HG02798 (cell line): Measurements from ENCODE around the gene PLAGL1.
"Not testable (repeated sequence)": the region's sequence is repeated elsewhere in the genome, so short reads cannot be mapped to it uniquely, and the experiment has no call there.

Source experiments
- ATAC-seq: cut with Tn5 transposase; IDR thresholded peaks from one replicate; pipeline ENCODE4 v1.9.1; 2021; ENCODE audit warnings: mild to moderate bottlenecking; ENCODE audit not compliant: unreplicated experiment, poor library complexity

PLAGL1 gene, protein sequence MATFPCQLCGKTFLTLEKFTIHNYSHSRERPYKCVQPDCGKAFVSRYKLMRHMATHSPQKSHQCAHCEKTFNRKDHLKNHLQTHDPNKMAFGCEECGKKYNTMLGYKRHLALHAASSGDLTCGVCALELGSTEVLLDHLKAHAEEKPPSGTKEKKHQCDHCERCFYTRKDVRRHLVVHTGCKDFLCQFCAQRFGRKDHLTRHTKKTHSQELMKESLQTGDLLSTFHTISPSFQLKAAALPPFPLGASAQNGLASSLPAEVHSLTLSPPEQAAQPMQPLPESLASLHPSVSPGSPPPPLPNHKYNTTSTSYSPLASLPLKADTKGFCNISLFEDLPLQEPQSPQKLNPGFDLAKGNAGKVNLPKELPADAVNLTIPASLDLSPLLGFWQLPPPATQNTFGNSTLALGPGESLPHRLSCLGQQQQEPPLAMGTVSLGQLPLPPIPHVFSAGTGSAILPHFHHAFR

DNA sequence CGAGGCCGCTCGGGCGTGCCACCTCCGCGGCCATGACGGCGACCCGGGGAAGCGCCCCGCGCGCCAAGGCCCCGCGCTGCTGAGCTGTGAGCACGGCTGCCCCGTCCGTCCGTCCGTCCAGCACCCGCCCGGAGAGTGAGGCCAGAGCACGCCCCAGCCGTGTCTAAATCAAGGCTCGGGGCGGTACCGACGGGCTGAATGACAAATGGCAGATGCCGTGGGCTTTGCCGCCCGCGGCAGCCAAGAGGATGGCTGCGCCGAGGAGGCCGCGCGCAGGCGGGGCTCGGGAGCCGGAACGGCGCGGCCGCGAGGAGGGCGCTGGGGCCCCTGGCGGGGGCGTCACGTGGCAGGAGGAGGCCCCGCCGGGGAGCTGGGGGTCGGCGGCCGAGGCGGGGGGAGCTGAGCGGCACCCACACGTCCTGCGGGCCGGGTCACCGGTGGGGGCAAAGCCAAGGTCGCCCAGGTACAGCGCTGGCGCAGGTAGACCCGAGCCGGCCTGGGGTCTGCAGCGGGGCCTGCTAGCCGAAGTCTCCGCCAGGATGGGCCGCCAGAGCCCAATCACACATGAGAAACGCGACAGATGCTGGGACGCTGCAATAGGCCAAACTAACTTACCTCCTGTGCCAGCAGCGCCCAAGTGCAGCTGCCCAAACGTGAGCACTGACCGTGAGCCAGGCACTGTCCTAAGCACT, at the start of gene PLAGL1:
Gene PLAGL1, minus strand, starts transcription at position 140 of the 692 bp plus-strand sequence. CDS start 60,123 bp downstream, outside the sequence.
- ATAC-seq = peak; percentile 71

DNA sequence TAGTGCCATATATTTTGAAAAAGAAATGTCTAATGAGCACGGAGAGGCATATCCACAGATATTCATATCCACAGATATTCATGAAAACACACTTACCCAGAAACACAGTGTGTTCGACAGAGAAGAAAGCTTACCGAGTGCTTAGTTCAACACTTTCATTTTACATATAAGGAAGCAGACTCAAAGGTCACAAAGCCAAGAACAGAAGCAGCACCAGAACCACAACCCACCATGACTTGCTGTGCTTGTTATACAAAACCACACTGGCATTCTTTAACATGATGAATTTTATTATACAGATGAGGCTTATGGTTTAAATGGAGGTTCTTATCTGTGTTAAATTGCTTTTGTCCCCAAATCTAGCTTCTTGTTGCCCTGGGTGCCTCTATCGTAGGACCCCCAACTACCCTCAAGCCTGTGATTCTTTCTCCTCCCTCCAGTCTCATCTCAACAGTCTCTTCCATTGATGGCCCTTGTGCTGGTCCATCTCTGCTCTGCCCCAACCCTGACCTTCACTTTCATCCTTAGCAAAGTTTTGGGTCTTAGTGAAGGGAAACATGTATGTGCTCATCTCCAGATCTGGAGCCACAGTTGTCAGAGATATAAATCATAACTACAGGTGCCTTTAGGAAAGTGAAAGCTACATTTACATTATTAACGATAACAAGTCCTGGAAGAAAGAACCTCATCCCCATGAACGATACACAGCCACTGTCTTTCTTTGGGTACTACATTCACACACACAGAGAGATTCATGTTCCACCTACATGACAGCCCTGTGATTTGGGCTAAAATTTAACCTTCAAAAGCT, 47.3 kb upstream of the PLAGL1 start:
- peak; percentile 93 for ATAC-seq

DNA sequence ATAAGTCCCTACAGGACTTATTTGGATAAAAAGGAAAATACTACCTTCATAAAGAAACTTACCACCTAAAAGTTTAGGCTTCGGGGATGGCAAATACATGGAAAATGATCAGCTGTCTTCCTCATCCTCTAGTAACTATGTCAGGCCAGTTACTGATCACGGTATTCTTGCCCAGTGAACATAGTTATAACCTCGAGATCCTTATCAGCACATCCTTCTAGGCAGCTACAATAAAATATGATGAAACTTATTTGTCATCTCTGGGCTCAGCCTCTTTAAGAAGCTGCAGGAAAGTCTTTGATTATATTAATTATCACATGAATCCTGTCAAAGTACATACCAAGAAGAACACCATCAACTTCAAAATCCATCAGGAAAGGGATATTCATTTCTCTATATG, 45.5 kb upstream of the PLAGL1 start:
- ATAC-seq = no peak

DNA sequence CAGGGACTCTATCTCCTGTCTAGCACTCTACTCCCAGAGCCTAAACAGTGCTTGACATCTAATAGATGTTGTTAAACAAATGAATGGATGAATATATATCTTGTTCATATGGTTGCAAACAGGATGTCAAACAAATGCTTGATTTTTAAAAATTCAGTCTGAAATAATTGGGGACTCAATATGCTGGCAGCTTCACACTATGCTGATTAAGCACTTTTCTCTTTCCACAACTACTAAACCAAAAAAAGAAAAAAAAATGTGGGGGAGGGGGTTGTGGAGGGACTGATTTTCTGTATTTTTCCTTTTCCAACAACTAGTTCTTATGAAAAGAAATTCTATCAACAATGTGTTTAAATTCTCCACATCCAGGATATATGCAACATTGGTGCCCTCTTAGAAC, 44.4 kb upstream of the PLAGL1 start:
- no peak for ATAC-seq

DNA sequence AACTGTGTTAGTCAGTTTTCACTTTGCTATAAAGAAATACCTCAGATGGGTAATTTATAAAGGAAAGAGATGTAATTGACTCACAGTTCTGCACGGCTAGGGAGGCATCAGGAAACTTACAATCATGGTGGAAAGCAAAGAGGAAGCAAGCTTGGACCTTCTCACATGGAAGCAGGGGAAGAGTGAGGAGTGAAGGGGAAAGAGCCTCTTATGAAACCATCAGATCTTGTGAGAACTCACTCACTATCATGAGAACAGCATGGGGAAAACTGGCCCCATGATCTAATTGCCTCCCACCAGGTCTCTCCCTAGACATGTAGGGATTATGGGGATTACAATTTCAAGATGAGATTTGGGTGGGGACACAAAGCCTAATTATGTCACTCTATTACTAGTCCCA, 41.3 kb upstream of the PLAGL1 start:
- ATAC-seq = no peak

DNA sequence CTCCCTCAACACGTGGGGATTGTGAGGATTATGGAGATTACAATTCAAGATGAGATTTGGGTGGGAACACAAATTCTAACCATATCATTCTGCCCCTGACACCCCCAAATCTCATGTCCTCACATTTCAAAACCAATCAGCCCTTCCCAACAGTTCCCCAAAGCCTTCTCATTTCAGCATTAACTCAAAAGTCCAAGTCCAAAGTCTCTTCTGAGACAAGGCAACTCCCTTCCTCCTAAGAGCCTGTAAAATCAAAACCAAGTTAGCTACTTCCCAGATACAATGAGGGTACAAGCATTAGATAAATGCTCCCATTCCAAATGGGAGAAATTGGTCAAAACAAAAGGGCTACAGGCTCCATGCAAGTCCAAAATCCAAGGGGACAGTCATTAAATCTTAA, 39.6 kb upstream of the PLAGL1 start:
- ATAC-seq = no peak

DNA sequence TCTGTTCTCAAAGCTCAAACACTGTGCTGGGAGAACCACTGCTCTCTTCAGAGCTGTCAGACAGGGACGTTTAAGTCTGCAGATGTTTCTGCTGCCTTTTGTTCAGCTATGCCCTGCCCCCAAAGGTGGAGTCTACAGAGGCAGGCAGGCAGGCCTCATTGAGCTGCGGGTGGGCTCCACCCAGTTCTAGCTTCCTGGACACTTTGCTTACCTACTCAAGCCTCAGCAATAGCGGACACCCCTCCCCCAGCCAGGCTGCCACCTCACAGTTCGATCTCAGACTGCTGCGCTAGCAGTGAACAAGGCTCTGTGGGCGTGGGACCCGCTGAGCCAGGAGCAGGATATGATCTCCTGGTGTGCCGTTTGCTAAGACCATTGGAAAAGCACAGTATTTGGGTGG, 38.6 kb upstream of the PLAGL1 start:
- ATAC-seq = not testable (repeated sequence)

DNA sequence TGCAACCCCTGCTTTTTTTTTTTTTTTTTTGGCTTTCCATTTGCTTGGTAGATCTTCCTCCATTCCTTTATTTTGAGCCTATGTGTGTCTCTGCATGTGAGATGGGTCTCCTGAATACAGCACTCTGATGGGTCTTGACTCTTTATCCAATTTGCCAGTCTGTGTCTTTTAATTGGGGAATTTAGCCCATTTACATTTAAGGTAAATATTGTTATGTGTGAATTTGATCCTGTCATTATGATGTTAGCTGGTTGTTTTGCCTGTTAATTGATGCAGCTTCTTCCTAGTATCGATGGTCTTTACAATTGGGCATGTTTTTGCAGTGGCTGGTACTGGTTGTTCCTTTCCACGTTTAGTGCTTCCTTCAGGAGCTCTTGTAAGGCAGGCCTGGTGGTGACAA, 36.9 kb upstream of the PLAGL1 start:
- ATAC-seq = not testable (repeated sequence)

DNA sequence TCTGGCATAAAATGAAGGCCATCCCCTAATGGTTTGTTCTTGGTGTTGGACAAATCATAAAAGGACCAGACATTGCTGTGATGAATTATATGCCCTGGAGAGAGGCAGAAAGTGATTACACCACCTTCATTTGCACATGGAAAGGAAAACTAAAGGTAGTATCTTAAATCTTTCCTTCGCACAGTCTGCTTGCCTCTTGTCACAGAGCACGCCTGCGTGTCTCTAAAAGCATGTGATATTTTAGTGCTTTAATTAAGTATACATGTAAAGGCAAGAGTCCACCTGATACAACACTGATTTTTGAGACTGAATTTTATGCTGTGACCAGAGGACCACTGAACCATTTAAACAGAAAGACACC, 28.8 kb upstream of the PLAGL1 start:
- no peak for ATAC-seq

DNA sequence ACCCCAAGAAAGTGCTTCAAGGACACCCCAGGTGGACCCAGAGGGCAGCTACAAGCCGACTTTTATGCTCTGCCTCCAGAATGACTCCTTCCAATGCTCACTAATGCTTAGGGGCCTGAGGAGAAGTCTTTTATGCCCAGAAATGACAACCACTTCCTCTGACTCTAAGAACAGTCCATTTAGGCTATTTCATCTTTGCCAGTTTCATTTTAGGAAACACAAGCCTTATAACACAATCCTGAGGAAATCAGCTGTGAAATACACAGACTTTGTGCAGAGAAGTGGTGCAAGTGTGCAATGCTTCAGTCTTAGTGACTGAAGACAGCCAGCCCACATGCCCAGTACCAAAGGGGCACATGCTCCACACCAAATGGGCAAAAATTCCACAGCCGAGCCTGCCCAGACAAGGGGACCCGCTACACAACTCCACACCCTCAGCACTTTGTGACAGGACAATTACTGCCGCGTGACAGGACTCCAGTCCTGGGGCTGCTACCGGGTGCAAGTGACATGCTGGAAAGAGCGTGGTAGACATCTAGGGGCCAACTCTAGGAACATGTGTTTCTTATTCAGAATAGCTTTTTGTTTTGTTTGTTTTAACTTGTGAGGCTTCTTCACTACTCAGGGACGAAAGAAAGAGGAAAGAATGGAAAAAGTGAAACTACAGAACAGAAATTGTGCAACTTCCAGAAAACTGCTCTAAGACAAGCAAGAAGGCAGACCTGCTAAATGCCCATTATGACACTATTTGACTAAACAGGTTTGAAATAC, 28.2 kb upstream of the PLAGL1 start:
- peak; percentile 85 for ATAC-seq

DNA sequence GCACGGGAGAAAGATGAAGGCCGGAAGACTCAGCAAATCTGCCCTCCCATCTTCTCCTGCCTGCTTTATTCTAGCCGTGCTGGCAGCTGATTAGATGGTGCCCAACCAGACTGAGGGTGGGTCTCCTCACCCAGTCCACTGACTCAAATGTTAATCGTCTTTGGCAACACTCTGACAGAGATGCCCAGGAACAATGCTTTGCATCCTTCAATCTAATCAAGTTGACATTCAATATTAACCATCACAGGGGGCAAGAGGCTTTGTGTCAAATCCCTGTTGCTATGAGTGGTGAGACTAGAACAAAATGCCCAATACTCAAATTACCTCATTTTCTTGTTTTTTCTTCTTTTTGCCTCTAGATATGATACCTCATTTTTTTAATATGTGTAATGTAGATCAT, 27.4 kb upstream of the PLAGL1 start:
- no peak for ATAC-seq

DNA sequence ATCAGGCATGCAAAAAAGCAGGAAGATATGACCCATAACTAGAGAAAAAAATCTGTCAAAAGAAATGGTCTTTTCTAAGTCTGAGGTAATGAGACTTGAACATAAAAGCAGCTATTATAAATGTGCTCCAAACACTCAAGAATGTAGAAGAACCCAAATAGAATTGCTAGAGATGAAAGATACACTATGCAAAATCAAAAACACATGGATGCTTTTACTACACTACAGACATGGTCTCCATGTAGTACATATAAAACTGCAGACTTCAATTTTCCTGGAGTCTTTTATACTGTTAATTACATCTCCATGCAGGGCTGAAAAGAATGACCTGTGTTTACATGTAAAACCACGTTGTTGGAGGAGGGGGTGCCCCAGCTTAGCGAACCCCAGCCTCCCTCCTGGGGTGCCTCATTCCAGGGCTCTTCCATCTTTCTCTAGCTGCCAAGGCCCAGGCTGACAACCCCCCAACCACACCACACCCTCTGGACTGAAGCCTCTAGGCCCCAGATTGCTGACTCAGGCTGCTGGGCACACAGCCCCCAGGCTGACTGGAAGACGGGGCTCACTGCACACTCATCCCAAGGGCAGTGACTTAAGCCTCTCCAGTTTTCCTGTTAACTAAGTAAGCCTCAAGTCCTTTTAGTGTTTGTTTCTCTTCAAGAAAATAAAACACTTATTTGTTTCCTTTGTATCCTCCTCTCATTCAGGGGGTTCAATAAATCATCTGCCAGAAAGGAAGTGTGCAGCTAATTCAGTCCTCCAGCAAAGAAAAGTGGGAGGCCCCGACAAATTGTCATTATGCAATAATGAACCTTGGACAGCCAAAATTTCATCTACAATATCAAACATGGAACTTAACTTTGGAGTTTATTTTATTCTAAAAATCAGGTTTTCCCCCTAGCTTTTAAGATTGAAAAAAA, 26.0 kb upstream of the PLAGL1 start:
- no peak for ATAC-seq

DNA sequence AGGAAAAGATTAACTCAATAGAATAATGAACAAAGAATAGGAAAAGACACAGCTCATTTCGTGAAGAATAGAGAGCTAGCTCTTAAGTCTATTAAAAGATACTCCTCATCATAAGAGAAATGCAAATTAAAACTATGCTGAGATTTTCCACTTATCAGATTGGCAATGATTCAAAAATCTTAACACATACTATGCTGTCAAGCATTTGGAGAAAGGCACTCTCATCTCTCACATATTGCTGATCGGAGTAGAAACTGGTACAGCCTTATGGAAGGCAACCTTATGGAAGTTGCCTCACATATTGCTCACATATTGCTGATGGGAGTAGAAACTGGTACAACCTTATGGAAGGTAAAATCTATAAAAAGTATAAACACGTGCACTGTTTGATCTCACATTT, 21.4 kb upstream of the PLAGL1 start:
- no peak for ATAC-seq

DNA sequence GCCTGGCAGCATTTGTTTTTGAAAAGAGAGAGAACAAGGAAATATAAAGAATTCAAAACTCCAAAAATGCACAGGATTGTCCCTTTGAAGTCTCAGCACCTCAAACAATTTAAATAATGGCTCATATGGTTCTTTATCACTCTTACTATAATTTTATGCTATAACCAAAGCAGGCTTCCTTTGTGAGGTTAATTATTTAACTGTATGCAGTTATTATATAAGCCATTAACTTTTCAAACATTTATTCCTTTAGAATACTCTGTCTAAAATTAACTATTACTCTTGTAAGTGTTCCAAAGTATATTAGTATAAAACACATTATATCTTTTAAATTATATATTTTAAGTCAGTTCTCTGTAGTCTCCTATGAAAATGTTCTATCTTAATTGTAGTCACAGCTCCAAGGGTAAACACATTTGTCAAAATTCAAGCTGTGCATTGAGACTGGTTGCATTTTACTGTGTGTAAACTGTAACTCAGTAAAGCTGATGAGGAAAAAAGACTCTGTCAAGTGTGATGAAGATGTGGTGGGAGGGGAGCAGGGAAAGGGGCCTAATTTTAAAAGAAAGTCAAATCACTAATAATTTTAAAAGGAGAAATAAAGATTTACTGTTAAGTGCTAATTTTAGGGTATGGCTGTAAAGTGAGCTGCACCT, 20.0 kb upstream of the PLAGL1 start:
- ATAC-seq = no peak

DNA sequence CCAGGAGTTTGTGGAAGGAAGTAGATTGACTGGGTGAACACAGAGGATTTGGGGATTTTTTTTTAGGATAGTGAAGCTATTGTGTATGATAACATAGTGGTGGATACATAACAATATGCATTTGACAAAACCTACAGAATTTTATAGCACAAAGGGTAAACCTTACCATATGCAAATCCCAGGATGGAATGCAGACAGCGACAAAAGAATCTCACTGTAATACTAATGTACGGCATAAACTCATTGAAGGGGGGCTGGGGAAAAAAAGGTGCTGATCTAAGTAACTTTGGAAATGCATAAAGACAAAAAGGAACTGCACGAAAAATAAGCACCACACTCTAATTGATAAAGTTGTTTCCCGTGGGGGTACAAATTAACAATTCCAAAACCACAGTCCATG, 15.2 kb upstream of the PLAGL1 start:
- ATAC-seq = no peak

DNA sequence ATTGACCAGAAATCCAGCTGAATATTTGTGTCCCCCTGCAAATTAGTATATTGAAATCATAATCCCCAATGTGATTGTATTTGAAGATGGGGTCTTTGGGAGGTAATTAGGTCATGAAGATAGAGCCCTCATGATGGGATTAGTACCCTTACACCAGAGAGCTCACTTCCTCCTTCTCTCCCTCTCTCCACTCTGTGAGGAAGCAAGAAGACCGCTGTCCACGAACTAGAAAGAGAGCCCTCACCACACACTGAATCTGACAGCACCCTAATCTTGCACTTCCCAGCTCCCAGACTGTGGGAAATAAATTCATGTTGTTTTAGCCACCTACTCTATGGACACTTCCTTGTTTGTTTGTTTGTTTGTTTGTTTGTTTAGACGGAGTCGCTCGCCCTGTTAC, 11.9 kb upstream of the PLAGL1 start:
- no peak for ATAC-seq

DNA sequence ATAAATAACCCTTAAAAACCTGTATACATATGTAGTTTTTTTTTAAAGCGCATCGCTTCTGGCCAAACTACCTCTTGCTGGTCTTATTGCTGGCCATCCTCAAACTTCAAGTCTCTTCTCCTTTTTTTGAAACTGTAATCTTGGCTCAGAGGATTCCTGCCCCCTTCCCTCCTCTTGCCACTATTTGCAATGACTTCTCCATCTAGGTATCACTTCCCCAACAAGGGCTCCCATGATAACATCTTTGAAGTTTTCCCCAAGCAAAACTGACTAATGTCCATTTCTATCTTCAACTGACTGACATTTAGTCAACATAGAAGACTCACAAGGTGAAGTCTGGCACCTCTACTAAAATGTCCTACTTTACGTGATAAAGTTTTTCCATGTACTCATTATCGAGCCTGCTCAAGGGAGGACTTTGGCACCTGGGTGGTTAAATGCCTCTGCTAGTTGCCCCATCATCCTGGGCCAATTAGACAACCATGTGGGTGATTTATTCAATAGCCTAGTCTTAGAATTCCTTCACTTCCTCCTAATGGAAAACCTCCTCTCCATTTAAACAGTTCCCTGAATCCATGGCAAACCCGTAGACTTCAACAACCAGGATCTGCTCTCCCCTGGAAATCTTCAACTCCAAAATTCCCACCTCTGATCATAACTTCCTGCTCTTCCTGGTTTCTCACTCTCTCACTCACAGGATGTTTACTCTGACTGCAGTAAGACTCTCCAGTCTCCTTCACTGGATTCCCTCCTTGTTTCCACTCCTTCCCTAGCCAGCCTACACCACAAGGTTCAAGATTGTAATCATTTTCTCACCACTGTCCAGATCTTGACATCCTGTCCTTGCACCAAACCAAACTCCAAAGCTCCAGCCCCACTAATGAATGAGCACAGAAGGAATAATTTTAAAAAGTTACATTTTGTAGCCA, 9.4 kb upstream of the PLAGL1 start:
- ATAC-seq = no peak

DNA sequence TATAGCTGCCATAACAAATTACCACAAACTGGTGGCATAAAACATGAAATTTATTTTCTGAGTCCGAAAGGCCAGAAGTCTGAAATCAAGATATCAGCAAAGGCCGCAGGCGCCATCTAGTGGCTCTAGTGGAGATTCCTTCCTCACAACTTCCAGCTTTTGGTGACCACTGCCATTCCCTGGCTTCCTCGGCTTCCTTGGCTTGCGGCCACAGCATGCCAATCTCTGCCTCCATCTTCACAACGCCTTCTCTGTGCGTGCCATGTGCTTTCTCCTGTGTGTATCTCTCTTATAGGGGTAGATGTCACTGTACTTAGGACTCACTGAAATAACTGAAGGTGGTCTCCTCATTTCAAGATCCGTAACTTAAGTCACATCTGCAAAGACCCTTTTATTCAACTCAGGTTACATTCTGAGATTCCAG, 5.4 kb upstream of the PLAGL1 start:
- ATAC-seq = peak; percentile 57
